Stimulated activated CD4-positive, alpha-beta T cell treated with anti-CD3 and anti-CD28 coated beads, TNF-alpha, amount 100 ng/mL, for 48 hours (primary cell): Measurements from ENCODE around the gene GOLPH3.
"Not testable (repeated sequence)": the region's sequence is repeated elsewhere in the genome, so short reads cannot be mapped to it uniquely, and the experiment has no call there.

Source experiments
- DNase-seq, 3 donors: peaks; one replicate each; pipeline ENCODE4 v3.0.0-alpha.2; 2020; ENCODE audit warnings: low read depth in 3 of 3

Gene GOLPH3

DNA sequence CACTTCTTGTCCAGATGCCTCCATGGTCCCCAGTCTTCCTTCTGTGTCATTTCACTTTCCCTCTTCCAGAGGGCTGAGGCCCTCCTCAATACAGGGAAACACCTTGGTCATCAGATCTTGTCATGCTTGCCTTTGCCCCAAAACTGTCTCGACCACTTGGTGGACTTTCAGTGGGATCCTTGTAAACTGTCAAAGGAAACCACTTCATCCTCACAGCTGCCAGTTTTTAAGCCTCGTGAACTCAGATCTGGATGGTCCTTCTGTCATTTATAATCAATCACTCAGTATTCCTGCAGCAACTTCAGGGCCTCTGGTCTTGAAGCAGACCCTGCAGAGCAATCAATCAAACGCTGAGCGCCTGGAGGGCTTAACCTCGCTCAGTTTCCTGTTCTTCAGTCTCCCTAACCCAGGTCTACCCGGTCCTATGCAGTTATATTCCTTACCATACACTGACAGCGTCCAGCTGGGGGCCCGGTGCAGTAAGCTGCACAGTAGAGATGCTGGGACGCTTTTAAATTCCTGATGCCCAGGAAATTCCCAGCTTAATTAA, 74.6 kb downstream of the GOLPH3 start:
- DNase-seq = no peak

DNA sequence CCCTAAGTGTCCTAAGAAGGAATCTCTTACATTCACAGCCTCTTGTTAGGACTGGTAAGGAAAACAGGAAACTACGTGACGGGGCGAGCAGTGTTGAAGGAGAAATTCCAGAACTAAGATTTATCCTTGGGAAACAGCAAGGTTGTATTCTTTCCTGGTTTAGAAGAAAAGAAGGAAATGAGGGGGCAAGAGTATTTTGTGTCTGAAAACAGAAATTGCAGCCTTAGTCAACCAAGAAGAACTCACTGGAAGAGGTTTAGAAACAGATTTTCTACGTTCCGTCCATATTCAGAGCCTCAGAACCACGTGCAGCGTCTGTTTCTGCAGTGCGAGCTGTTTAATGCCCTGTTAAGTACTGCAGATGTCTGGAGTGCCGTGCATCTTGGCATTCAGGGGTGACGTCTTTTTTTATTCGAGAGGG, 75.2 kb downstream of the GOLPH3 start:
- no peak for DNase-seq

DNA sequence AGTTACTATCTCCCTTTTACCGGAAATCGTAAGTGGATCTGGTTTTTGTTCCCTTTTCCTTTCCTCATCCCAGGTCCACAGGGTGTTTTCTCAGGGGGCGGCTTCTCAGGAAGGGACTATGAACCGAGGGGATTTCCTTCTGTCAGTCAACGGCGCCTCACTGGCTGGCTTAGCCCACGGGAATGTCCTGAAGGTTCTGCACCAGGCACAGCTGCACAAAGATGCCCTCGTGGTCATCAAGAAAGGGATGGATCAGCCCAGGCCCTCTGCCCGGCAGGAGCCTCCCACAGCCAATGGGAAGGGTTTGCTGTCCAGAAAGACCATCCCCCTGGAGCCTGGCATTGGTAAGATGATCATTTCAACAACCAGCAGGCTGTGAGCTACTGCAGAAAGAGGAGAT, 75.8 kb downstream of the GOLPH3 start:
- no peak for DNase-seq

DNA sequence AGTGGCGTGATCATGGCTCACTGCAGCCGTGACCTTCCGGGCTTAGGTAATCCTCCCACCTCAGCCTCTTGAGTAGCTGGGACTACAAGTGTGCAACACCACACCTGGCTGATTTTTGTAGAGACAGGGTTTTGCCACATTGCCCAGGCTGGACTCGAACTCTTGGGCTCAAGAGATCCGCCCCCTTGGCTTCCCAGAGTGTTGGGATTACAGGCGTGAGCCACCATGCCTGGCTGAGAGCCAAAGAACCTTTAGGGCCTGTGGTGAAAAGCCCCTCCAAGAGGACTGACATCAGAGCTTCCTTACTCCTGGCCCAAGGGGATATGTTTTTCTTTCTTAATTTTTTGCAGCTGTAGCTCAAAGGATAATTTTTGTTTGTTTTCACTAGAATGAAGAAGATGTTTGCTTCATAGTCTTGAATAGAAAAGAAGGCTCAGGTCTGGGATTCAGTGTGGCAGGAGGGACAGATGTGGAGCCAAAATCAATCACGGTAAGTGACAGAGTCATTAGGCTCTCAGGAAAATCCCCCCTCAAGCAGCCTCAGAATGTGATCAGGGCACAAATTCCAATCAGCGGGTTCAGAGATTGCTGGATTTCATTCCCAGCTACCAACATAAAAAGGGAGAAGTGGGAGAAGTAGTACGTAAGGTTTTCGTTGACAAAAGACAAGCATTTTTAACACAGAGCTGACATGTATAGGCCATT, 77.1 kb downstream of the GOLPH3 start:
- no peak for DNase-seq

DNA sequence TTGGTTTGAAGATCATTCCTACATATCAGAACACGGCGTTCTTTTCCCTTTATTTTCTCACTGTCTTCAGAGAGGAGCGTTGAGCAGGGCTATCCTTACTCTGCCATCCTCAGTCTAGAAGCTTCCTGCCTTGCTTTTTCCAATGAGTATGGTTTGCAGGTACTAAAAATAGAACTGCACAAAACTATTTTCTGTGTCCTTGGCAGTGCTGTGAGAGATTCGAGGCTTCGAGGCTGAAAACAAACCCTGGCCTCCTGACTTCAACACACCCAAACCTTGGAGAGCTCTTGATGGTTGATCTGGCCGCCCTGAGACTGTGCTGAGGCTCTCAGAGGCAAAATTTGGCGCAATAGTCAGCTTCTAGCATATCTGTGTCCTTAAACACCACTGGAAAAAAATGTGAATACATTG, 78.9 kb downstream of the GOLPH3 start:
- no peak for DNase-seq

DNA sequence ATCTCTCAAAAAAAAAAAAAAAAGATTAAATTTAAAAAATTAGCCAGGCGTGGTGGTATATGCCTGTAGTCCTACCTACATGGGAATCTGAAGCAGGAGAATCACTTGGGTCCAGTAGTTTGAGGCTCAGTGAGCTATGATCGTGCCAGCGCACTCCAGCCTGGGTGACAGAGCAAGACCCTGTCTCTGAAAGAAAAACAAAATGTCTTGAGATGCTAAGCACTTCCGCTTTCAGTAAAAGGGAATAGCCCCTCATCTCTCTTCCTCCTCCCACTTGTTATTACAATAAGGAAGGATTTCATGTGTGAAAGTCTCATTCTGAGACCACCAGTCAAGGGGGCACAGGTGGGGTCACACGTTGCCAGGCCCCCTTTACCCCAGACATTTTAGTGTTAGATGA, 79.4 kb downstream of the GOLPH3 start:
- DNase-seq = no peak

DNA sequence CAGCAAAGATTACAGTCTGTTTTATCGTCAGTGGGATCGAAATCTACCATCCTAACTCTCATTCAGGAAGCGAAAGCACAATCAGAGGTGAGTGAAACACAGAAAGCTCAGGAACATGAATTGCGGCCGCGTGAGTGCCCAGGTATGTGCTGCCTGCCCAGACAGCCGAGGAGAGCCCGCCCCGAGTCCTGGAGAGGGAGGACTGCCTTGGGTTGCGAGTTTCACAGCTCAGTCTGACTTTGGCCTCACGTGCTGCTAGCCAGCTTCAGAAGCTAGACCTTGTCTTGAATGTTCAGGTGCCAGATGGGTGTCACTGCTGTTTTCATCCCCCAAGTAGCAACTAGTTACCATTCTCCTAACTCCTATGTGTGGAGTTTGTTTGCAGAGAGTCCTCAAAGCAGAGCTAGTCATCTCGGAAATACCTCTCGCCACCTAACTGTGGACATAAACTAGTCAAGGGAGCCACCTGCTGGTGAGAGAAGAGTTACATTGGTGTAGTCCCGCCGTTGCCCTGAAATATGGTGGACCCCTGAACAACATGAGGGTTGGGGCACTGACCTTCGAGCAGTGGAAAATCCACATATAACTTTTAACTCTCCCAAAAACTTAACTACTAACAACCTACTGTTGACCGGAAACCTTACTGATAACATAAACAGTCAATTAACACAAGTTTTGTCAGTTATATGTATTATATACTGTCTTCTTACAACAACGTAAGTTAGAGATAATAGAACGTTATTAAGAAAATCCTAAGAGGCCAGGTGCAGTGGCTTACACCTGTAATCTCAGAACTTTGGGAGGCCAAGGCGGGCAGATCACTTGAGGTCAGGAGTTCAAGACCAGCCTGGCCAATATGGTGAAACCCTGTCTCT, 80.9 kb downstream of the GOLPH3 start:
- peak; percentile 35 to 66 (median 42) for DNase-seq

DNA sequence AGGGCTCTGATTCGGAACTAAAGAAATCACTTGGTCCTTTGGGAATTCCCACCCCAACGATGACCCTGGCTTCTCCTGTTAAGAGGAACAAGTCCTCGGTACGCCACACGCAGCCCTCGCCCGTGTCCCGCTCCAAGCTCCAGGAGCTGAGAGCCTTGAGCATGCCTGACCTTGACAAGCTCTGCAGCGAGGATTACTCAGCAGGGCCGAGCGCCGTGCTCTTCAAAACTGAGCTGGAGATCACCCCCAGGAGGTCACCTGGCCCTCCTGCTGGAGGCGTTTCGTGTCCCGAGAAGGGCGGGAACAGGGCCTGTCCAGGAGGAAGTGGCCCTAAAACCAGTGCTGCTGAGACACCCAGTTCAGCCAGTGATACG, 83.4 kb downstream of the GOLPH3 start:
- DNase-seq = no peak

DNA sequence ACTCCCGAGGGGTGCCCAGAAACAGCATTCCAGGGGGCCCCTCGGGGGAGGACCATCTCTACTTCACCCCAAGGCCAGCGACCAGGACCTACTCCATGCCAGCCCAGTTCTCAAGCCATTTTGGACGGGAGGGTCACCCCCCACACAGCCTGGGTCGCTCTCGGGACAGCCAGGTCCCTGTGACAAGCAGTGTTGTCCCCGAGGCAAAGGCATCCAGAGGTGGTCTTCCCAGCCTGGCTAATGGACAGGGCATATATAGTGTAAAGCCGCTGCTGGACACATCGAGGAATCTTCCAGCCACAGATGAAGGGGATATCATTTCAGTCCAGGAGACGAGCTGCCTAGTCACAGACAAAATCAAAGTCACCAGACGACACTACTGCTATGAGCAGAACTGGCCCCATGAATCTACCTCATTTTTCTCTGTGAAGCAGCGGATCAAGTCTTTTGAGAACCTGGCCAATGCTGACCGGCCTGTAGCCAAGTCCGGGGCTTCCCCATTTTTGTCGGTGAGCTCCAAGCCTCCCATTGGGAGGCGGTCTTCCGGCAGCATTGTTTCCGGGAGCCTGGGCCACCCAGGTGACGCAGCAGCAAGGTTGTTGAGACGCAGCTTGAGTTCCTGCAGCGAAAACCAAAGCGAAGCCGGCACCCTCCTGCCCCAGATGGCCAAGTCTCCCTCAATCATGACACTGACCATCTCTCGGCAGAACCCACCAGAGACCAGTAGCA, 83.9 kb downstream of the GOLPH3 start:
- DNase-seq = no peak

DNA sequence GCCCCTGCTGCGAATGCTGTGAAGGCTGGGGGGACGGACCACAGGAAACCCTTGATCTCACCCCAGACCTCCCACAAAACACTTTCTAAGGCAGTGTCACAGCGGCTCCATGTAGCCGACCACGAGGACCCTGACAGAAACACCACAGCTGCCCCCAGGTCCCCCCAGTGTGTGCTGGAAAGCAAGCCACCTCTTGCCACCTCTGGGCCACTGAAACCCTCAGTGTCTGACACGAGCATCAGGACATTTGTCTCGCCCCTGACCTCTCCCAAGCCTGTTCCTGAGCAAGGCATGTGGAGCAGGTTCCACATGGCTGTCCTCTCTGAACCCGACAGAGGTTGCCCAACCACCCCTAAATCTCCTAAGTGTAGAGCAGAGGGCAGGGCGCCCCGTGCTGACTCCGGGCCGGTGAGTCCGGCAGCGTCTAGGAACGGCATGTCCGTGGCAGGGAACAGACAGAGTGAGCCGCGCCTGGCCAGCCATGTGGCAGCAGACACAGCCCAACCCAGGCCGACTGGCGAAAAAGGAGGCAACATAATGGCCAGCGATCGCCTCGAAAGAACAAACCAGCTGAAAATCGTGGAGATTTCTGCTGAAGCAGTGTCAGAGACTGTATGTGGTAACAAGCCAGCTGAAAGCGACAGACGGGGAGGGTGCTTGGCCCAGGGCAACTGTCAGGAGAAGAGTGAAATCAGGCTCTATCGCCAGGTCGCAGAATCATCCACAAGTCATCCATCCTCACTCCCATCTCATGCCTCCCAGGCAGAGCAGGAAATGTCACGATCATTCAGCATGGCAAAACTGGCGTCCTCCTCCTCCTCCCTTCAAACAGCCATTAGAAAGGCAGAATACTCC, 84.7 kb downstream of the GOLPH3 start:
- no peak for DNase-seq

DNA sequence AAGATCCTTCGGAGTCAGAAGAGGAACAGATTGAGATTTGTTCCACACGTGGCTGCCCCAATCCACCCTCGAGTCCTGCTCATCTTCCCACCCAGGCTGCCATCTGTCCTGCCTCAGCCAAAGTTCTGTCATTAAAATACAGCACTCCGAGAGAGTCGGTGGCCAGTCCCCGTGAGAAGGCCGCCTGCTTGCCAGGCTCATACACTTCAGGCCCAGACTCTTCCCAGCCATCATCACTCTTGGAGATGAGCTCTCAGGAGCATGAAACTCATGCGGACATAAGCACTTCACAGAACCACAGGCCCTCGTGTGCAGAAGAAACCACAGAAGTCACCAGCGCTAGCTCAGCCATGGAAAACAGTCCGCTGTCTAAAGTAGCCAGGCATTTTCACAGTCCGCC, 85.9 kb downstream of the GOLPH3 start:
- no peak for DNase-seq

DNA sequence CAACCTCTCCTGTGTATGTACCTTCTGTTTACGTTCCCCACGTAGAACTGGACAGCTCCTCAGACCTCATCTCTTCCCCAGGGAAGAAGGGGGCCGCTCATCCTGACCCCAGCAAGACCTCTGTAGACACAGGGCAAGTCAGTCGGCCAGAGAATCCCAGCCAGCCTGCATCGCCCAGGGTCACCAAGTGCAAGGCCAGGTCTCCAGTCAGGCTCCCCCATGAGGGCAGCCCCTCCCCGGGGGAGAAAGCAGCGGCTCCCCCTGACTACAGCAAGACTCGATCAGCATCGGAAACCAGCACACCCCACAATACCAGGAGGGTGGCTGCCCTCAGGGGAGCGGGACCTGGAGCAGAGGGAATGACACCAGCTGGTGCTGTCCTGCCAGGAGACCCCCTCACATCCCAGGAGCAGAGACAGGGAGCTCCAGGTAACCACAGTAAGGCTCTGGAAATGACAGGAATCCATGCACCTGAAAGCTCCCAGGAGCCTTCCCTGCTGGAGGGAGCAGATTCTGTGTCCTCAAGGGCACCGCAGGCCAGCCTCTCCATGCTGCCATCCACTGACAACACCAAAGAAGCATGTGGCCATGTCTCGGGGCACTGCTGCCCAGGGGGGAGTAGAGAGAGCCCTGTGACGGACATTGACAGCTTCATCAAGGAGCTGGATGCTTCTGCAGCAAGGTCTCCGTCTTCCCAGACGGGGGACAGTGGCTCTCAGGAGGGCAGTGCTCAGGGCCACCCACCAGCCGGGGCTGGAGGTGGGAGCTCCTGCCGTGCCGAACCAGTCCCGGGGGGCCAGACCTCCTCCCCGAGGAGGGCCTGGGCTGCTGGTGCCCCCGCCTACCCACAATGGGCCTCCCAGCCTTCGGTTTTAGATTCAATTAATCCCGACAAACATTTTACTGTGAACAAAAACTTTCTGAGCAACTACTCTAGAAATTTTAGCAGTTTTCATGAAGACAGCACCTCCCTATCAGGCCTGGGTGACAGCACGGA, 86.7 kb downstream of the GOLPH3 start:
- DNase-seq = no peak

DNA sequence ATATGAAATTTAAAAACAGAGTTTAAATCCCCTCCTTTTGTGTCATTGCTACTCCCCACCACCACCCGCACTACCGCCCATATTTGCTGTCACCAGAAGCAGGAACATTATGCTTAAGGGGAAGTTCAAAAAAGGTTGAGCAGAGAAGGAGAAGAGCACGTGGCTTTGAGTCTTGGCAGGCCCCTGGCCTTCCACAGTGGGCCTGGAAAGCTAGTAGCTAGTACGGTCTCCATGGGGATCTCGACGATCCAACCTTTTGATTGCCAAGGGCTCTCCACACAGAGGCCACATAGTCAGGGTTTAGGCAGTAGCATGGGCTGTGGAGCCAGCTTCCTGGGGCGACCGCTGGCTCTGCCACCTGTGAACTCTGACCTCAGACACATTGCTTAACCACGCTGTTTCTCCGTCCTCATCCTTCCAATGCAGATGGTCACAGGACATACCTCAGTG, 90.1 kb downstream of the GOLPH3 start:
- no peak for DNase-seq

DNA sequence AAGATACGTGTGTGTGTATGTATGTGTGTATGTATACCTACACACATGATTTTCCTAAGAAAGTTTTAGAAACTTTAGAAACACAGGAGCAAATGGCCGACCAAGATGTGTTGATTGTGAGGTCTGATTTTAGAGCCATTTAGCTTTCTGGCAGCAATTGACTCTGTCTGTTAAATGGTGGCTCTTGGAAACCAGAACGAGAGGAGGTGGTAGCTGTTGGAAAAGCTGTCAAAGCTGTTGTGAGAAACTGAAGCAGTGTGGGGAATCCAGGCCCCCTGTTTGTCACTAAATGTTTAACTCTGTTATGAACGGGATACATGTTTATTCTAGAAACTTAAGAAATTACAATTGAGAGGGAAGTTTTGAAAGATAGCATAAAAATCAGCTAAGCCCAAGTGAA, 91.4 kb downstream of the GOLPH3 start:
- no peak for DNase-seq

DNA sequence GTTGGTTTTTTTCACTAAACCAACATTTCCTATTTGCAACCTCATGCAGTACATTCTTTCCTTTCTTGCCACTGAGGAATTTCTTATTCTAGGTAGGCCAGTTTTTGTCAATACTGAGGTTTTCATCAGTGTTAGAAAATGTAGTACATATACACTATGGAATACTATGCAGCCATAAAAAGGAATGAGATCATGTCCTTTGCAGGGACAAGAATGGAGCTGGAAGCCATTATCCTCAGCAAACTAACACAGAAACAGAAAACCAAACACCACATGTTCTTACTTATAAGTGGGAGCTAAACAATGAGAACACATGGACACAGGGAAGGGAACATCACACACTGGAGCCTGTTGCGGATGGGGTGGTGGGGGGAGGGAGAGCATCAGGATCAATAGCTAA, 93.6 kb downstream of the GOLPH3 start:
- not testable (repeated sequence) for DNase-seq

DNA sequence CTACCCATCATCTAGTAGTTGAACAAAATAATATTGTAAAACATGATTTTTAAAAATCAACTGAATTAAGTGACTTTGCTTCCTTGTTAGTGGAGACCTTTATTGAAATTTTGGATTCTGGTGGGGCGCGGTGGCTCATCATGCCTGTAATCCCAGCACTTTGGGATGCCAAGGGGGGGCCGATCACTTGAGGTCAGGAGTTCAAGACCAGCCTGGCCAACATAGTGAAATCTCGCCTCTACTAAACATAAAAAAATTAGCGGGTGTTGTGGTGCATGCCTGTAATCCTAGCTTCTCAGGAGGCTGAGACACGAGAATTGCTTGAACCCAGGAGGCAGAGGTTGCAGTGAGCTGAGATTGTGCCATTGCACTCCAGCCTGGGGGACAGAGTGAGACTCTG, 95.3 kb downstream of the GOLPH3 start:
- not testable (repeated sequence) for DNase-seq

DNA sequence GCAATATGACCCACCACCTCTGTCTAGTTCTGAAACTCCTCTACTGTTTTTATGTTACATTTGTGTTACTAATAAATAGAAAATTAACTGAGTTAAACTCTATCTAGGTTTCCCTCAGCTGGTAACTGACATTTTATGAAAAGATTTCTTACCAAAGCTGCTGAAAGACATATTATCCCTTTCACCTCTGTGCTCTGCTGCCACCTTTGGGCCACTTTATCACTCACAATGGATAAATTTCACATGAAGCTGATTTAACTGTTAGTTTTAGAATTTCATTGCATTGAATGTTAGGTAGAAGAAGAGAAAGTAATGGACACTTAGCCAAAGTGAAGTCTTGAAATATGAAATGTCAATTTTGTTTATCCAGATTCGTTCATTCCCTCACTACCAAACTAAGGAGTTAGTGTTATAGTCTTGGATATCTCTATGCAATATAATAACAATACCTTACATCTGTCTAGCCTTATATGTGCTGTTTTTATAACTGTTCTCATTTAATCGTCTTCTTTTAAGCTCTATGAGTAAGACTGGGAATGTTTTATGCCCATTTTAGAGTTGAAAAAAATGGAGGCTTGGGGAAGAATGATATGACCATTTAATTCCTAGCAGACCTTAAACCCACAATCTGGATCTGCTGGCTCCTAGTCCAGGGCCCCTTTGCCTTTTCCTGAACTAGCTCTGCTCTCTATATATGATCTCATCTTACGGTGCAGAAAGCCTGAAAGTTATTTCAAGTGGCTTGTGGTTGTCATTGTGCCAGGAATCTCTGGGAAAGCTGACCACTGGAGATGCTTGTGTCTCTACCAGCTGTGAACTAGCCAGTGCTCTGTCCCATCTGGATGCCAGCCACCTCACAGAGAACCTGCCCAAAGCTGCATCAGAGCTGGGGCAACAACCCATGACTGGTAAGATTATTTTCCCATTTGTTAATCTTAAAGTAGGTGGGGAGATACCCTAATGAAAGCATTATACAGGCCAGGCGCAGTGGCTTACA, 97.1 kb downstream of the GOLPH3 start:
- peak in 1 of 3 donors; percentile 11 for DNase-seq
